Measurements from ENCODE around the gene LDB2.

- TF ChIP-seq CREB1 (CRISPR knock-in tag; IDR thresholded peaks at IDR 0.05; ENCODE audit: low read depth) (no peak), CTCF (conservative IDR thresholded peaks at IDR 0.05; ENCODE audit: low read depth in 2 of 2) (no peak), POLR2AphosphoS5 (IDR thresholded peaks at IDR 0.05; ENCODE audit: low read depth) (no peak), EZH2 (IDR thresholded peaks at IDR 0.05; ENCODE audit: low read depth, unreplicated experiment) (no peak), EZH2phosphoT487 (IDR thresholded peaks at IDR 0.05; ENCODE audit: unreplicated experiment) (no peak), JUNB (IDR thresholded peaks at IDR 0.05; ENCODE audit: unreplicated experiment) (no peak), STAT1 (IDR thresholded peaks at IDR 0.05; ENCODE audit: unreplicated experiment) (no peak)
- TF ChIP-seq, protein P1, sequence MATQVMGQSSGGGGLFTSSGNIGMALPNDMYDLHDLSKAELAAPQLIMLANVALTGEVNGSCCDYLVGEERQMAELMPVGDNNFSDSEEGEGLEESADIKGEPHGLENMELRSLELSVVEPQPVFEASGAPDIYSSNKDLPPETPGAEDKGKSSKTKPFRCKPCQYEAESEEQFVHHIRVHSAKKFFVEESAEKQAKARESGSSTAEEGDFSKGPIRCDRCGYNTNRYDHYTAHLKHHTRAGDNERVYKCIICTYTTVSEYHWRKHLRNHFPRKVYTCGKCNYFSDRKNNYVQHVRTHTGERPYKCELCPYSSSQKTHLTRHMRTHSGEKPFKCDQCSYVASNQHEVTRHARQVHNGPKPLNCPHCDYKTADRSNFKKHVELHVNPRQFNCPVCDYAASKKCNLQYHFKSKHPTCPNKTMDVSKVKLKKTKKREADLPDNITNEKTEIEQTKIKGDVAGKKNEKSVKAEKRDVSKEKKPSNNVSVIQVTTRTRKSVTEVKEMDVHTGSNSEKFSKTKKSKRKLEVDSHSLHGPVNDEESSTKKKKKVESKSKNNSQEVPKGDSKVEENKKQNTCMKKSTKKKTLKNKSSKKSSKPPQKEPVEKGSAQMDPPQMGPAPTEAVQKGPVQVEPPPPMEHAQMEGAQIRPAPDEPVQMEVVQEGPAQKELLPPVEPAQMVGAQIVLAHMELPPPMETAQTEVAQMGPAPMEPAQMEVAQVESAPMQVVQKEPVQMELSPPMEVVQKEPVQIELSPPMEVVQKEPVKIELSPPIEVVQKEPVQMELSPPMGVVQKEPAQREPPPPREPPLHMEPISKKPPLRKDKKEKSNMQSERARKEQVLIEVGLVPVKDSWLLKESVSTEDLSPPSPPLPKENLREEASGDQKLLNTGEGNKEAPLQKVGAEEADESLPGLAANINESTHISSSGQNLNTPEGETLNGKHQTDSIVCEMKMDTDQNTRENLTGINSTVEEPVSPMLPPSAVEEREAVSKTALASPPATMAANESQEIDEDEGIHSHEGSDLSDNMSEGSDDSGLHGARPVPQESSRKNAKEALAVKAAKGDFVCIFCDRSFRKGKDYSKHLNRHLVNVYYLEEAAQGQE (IDR thresholded peaks at IDR 0.05; ENCODE audit: unreplicated experiment) = no peak
Measured at GRCh38 chr4:16655111-16655510, 243.3 kb downstream of the LDB2 start.
